ENCODE data around the gene ARID1B.

The ARID1B gene

GRCh38 chr6:157074969-157075368 is 297.8 kb downstream of the ARID1B start:
- WGBS, result no CpG with 5 or more reads among the region's 1 CpG
- H3K27me3 ChIP-seq (ENCODE audit: insufficient read depth, low read length), result no peaks in the 10 kb centered on the region

GRCh38 chr6:157075549-157076450 is 298.6 kb downstream of the ARID1B start:
- H3K9ac ChIP-seq (ENCODE audit: low read depth, low read length), result no peak overlapping the region
- no peaks in the 10 kb centered on the region for H3K27me3 ChIP-seq (ENCODE audit: insufficient read depth, low read length)
- H3K36me3 ChIP-seq (ENCODE audit: insufficient read depth, low read length), result no peaks in the 10 kb centered on the region
- 96% methylated on average over 8 of the region's 8 CpGs for WGBS
- no peak overlapping the region for H3K27ac ChIP-seq (ENCODE audit: low read depth, low read length)
- H3K9me3 ChIP-seq (ENCODE audit: insufficient read depth, low read depth, low read length), result no peaks in the 10 kb centered on the region
- H3K4me3 ChIP-seq (ENCODE audit: low read length), result no peak overlapping the region
- H3K4me1 ChIP-seq (ENCODE audit: insufficient read depth, low read length), result peaks cover 43% of the 10 kb centered on the region

More at GRCh38 chr6:157074969-157075368, 297.8 kb downstream of the ARID1B start:
- H3K27ac ChIP-seq (ENCODE audit: low read depth, low read length), result no peak overlapping the region
- no peaks in the 10 kb centered on the region for H3K9me3 ChIP-seq (ENCODE audit: insufficient read depth, low read depth, low read length)
- no peak overlapping the region for H3K4me3 ChIP-seq (ENCODE audit: low read length)
- H3K4me1 ChIP-seq (ENCODE audit: insufficient read depth, low read length), result peaks cover 47% of the 10 kb centered on the region
- H3K9ac ChIP-seq (ENCODE audit: low read depth, low read length), result no peak overlapping the region
- H3K36me3 ChIP-seq (ENCODE audit: insufficient read depth, low read length), result no peaks in the 10 kb centered on the region

- no peaks in the 10 kb centered on the region for H3K9me3 ChIP-seq (ENCODE audit: insufficient read depth, low read depth, low read length)
- H3K9ac ChIP-seq (ENCODE audit: low read depth, low read length), result no peak overlapping the region
- H3K36me3 ChIP-seq (ENCODE audit: insufficient read depth, low read length), result no peaks in the 10 kb centered on the region
- no peaks in the 10 kb centered on the region for H3K27me3 ChIP-seq (ENCODE audit: insufficient read depth, low read length)
- H3K4me1 ChIP-seq (ENCODE audit: insufficient read depth, low read length), result peaks cover 41% of the 10 kb centered on the region
- H3K27ac ChIP-seq (ENCODE audit: low read depth, low read length), result no peak overlapping the region
- no peak overlapping the region for H3K4me3 ChIP-seq (ENCODE audit: low read length)
Observed at GRCh38 chr6:157076451-157076822, 299.3 kb downstream of the ARID1B start.

- WGBS, result 93% methylated on average over 7 of the region's 7 CpGs
- Histone ChIP-seq H3K4me3 (ENCODE audit: low read length) (no peak overlapping the region), H3K9me3 (ENCODE audit: insufficient read depth, low read depth, low read length) (no peaks in the 10 kb centered on the region), H3K27ac (ENCODE audit: low read depth, low read length) (no peak overlapping the region), H3K27me3 (ENCODE audit: insufficient read depth, low read length) (no peaks in the 10 kb centered on the region), H3K36me3 (ENCODE audit: insufficient read depth, low read length) (no peaks in the 10 kb centered on the region), H3K4me1 (ENCODE audit: insufficient read depth, low read length) (peaks cover 35% of the 10 kb centered on the region), H3K9ac (ENCODE audit: low read depth, low read length) (no peak overlapping the region)
Observed at GRCh38 chr6:157077251-157077650, 300.1 kb downstream of the ARID1B start.

- no peak overlapping the region for H3K27ac ChIP-seq (ENCODE audit: low read depth, low read length)
- H3K36me3 ChIP-seq (ENCODE audit: insufficient read depth, low read length), result no peaks in the 10 kb centered on the region
- WGBS, result 88% methylated on average over 2 of the region's 3 CpGs
- H3K9ac ChIP-seq (ENCODE audit: low read depth, low read length), result no peak overlapping the region
- no peak overlapping the region for H3K4me3 ChIP-seq (ENCODE audit: low read length)
- H3K4me1 ChIP-seq (ENCODE audit: insufficient read depth, low read length), result peaks cover 35% of the 10 kb centered on the region
- no peaks in the 10 kb centered on the region for H3K27me3 ChIP-seq (ENCODE audit: insufficient read depth, low read length)
- no peaks in the 10 kb centered on the region for H3K9me3 ChIP-seq (ENCODE audit: insufficient read depth, low read depth, low read length)
Observed at GRCh38 chr6:157078326-157078725, 301.1 kb downstream of the ARID1B start.

GRCh38 chr6:157079277-157079676 is 302.1 kb downstream of the ARID1B start:
- Histone ChIP-seq H3K4me1 (ENCODE audit: insufficient read depth, low read length) (peaks cover 35% of the 10 kb centered on the region), H3K4me3 (ENCODE audit: low read length) (no peak overlapping the region), H3K9me3 (ENCODE audit: insufficient read depth, low read depth, low read length) (no peaks in the 10 kb centered on the region), H3K27me3 (ENCODE audit: insufficient read depth, low read length) (no peaks in the 10 kb centered on the region), H3K36me3 (ENCODE audit: insufficient read depth, low read length) (no peaks in the 10 kb centered on the region), H3K9ac (ENCODE audit: low read depth, low read length) (no peak overlapping the region), H3K27ac (ENCODE audit: low read depth, low read length) (no peak overlapping the region)
- 90% methylated on average over 1 of the region's 1 CpG for WGBS

- Histone ChIP-seq H3K4me1 (ENCODE audit: insufficient read depth, low read length) (peaks cover 35% of the 10 kb centered on the region), H3K27ac (ENCODE audit: low read depth, low read length) (no peak overlapping the region), H3K9ac (ENCODE audit: low read depth, low read length) (no peak overlapping the region), H3K9me3 (ENCODE audit: insufficient read depth, low read depth, low read length) (no peaks in the 10 kb centered on the region), H3K4me3 (ENCODE audit: low read length) (no peak overlapping the region), H3K36me3 (ENCODE audit: insufficient read depth, low read length) (peaks cover 4% of the 10 kb centered on the region), H3K27me3 (ENCODE audit: insufficient read depth, low read length) (no peaks in the 10 kb centered on the region)
- WGBS, result 90% methylated on average over 1 of the region's 3 CpGs
Observed at GRCh38 chr6:157079771-157080170, 302.6 kb downstream of the ARID1B start.

GRCh38 chr6:157080986-157081391 is 303.8 kb downstream of the ARID1B start:
- Histone ChIP-seq H3K36me3 (ENCODE audit: insufficient read depth, low read length) (peaks cover 16% of the 10 kb centered on the region), H3K27ac (ENCODE audit: low read depth, low read length) (no peak overlapping the region), H3K9ac (ENCODE audit: low read depth, low read length) (no peak overlapping the region), H3K27me3 (ENCODE audit: insufficient read depth, low read length) (no peaks in the 10 kb centered on the region), H3K9me3 (ENCODE audit: insufficient read depth, low read depth, low read length) (no peaks in the 10 kb centered on the region), H3K4me3 (ENCODE audit: low read length) (no peak overlapping the region), H3K4me1 (ENCODE audit: insufficient read depth, low read length) (peaks cover 35% of the 10 kb centered on the region)

- H3K27ac ChIP-seq (ENCODE audit: low read depth, low read length), result no peak overlapping the region
- H3K27me3 ChIP-seq (ENCODE audit: insufficient read depth, low read length), result no peaks in the 10 kb centered on the region
- no peak overlapping the region for H3K9ac ChIP-seq (ENCODE audit: low read depth, low read length)
- H3K4me3 ChIP-seq (ENCODE audit: low read length), result no peak overlapping the region
- H3K4me1 ChIP-seq (ENCODE audit: insufficient read depth, low read length), result peaks cover 23% of the 10 kb centered on the region
- peaks cover 28% of the 10 kb centered on the region for H3K36me3 ChIP-seq (ENCODE audit: insufficient read depth, low read length)
- no peaks in the 10 kb centered on the region for H3K9me3 ChIP-seq (ENCODE audit: insufficient read depth, low read depth, low read length)
- WGBS, result 80% methylated on average over 6 of the region's 7 CpGs
Observed at GRCh38 chr6:157083343-157083742, 306.2 kb downstream of the ARID1B start.

GRCh38 chr6:157086632-157087031 is 309.5 kb downstream of the ARID1B start:
- Histone ChIP-seq H3K27me3 (ENCODE audit: insufficient read depth, low read length) (no peaks in the 10 kb centered on the region), H3K36me3 (ENCODE audit: insufficient read depth, low read length) (peaks cover 28% of the 10 kb centered on the region), H3K27ac (ENCODE audit: low read depth, low read length) (no peak overlapping the region), H3K4me1 (ENCODE audit: insufficient read depth, low read length) (peaks cover 39% of the 10 kb centered on the region), H3K9ac (ENCODE audit: low read depth, low read length) (no peak overlapping the region), H3K4me3 (ENCODE audit: low read length) (no peak overlapping the region), H3K9me3 (ENCODE audit: insufficient read depth, low read depth, low read length) (no peaks in the 10 kb centered on the region)
- WGBS, result 100% methylated on average over 5 of the region's 6 CpGs

- Histone ChIP-seq H3K9me3 (ENCODE audit: insufficient read depth, low read depth, low read length) (no peaks in the 10 kb centered on the region), H3K4me1 (ENCODE audit: insufficient read depth, low read length) (peaks cover 51% of the 10 kb centered on the region), H3K27ac (ENCODE audit: low read depth, low read length) (no peak overlapping the region), H3K27me3 (ENCODE audit: insufficient read depth, low read length) (no peaks in the 10 kb centered on the region), H3K36me3 (ENCODE audit: insufficient read depth, low read length) (peaks cover 28% of the 10 kb centered on the region), H3K4me3 (ENCODE audit: low read length) (no peak overlapping the region), H3K9ac (ENCODE audit: low read depth, low read length) (no peak overlapping the region)
- 98% methylated on average over 2 of the region's 2 CpGs for WGBS
Observed at GRCh38 chr6:157087974-157088373, 310.8 kb downstream of the ARID1B start.

Measured in HUES64 (cell line).